Muscle of leg (tissue), 11 donors: Measurements from ENCODE around the gene SRRM5. TPM values are rescaled to one million over a fixed set of nuclear protein-coding genes. Genes with fewer than 3 reads are reported as not detected.

Source experiments
- DNase-seq: peaks from one replicate; pipeline ENCODE4 v3.0.0; 2013
- H3K27ac ChIP-seq: one replicate; pipeline ENCODE4 v1.5.1; 2013; ENCODE audit warnings: mild to moderate bottlenecking, low read length, control low read depth
- H3K27me3 ChIP-seq: one replicate; pipeline ENCODE4 v1.6.1; 2013; ENCODE audit warnings: low read length; ENCODE audit not compliant: control insufficient read depth, insufficient read depth
- H3K36me3 ChIP-seq: one replicate; pipeline ENCODE4 v1.6.1; 2013; ENCODE audit warnings: low read length; ENCODE audit not compliant: control insufficient read depth, insufficient read depth
- H3K4me1 ChIP-seq: one replicate; pipeline ENCODE4 v1.6.1; 2013; ENCODE audit warnings: low read length; ENCODE audit not compliant: control insufficient read depth, insufficient read depth
- H3K4me3 ChIP-seq: one replicate; pipeline ENCODE4 v1.5.1; 2013; ENCODE audit warnings: low read length, control low read depth
- H3K9me3 ChIP-seq: replicated peaks from 2 replicates; pipeline ENCODE4 v1.6.1; 2013; ENCODE audit warnings: low read depth, low read length; ENCODE audit not compliant: control insufficient read depth
- WGBS: methylation state at CpG from one replicate; pipeline ENCODE4 v1.1.5; 2013; ENCODE audit warnings: missing lambda C conversion rate; ENCODE audit not compliant: insufficient coverage; 5-methylcytosine and 5-hydroxymethylcytosine counted together
- polyA plus RNA-seq, 8 donors: library from polyadenylated mRNA; unstranded; fragments of 120-200 nt; gene quantifications; one replicate each; pipeline versions ENCODE4 v1.2.1 to v1.2.3, GENCODE V29; 2013; ENCODE audit warnings: inconsistent platforms in 1 of 8, low replicate concordance in 1 of 8; ENCODE audit not compliant: insufficient read length in 8 of 8, insufficient read depth in 1 of 8
- total RNA-seq: library from RNA; stranded (reverse); fragments of 120-200 nt; gene quantifications from one replicate; pipeline ENCODE4 v1.2.4, GENCODE V29; 2013

The SRRM5 gene
- total and polyA plus RNA-seq, 9 donors = 0.17 to 0.57 (median 0.40) TPM

GRCh38 chr19:43638214-43638994, 26.5 kb downstream of the SRRM5 start:
- H3K4me3 ChIP-seq = no peak overlapping the region
- peaks cover 33% of the 10 kb centered on the region for H3K27me3 ChIP-seq
- no peak for DNase-seq
- WGBS = 40% methylated on average over 2 of the region's 13 CpGs
- H3K27ac ChIP-seq = no peak overlapping the region
- no peaks in the 10 kb centered on the region for H3K9me3 ChIP-seq
- H3K4me1 ChIP-seq = peaks cover 25% of the 10 kb centered on the region
- H3K36me3 ChIP-seq = no peaks in the 10 kb centered on the region

GRCh38 chr19:43638995-43639518, 27.2 kb downstream of the SRRM5 start:
- Histone ChIP-seq H3K4me3 (peak overlapping the region; percentile 34), H3K36me3 (no peaks in the 10 kb centered on the region), H3K4me1 (peaks cover 25% of the 10 kb centered on the region), H3K27me3 (peaks cover 33% of the 10 kb centered on the region), H3K9me3 (no peaks in the 10 kb centered on the region), H3K27ac (no peak overlapping the region)
- WGBS = 6% methylated on average over 11 of the region's 18 CpGs
- DNase-seq = no peak

GRCh38 chr19:43639519-43640423, 27.9 kb downstream of the SRRM5 start, which contains the start of gene CADM4:
Gene CADM4 (minus strand): TSS chr19:43639850. CDS start chr19:43639790, 60 bp downstream.
- Histone ChIP-seq H3K4me3 (peak within 1 kb of the TSS; percentile 49), H3K27me3 (peaks cover 32% of the 10 kb centered on the region), H3K27ac (no peak within 1 kb of the TSS), H3K4me1 (peaks cover 22% of the 10 kb centered on the region), H3K36me3 (no peaks in the 10 kb centered on the region), H3K9me3 (no peaks in the 10 kb centered on the region)
- under 1% methylated on average over 95 of the region's 110 CpGs for WGBS
- no peak for DNase-seq

- Histone ChIP-seq H3K27ac (no peak overlapping the region), H3K36me3 (no peaks in the 10 kb centered on the region), H3K27me3 (peaks cover 30% of the 10 kb centered on the region), H3K4me3 (peak overlapping the region; percentile 49), H3K4me1 (peaks cover 16% of the 10 kb centered on the region), H3K9me3 (no peaks in the 10 kb centered on the region)
- 4% methylated on average over 8 of the region's 9 CpGs for WGBS
- no peak for DNase-seq
Measured at GRCh38 chr19:43640424-43640757, 28.5 kb downstream of the SRRM5 start.

- peaks cover 3% of the 10 kb centered on the region for H3K9me3 ChIP-seq
- no peak overlapping the region for H3K4me3 ChIP-seq
- H3K4me1 ChIP-seq = peaks cover 13% of the 10 kb centered on the region
- no peak for DNase-seq
- peaks cover 28% of the 10 kb centered on the region for H3K27me3 ChIP-seq
- 60% methylated on average over 2 of the region's 2 CpGs for WGBS
- no peak overlapping the region for H3K27ac ChIP-seq
- no peaks in the 10 kb centered on the region for H3K36me3 ChIP-seq
Measured at GRCh38 chr19:43641333-43641732, 29.4 kb downstream of the SRRM5 start.

- 71% methylated on average over 2 of the region's 4 CpGs for WGBS
- no peak for DNase-seq
- Histone ChIP-seq H3K27ac (no peak overlapping the region), H3K36me3 (no peaks in the 10 kb centered on the region), H3K27me3 (peaks cover 28% of the 10 kb centered on the region), H3K4me1 (peaks cover 13% of the 10 kb centered on the region), H3K4me3 (no peak overlapping the region), H3K9me3 (peaks cover 5% of the 10 kb centered on the region)
Measured at GRCh38 chr19:43642531-43642930, 30.6 kb downstream of the SRRM5 start.

- peaks cover 13% of the 10 kb centered on the region for H3K4me1 ChIP-seq
- WGBS = no CpG with 5 or more reads among the region's 3 CpGs
- no peak overlapping the region for H3K27ac ChIP-seq
- H3K4me3 ChIP-seq = no peak overlapping the region
- DNase-seq = peak; percentile 44
- H3K36me3 ChIP-seq = no peaks in the 10 kb centered on the region
- peaks cover 5% of the 10 kb centered on the region for H3K9me3 ChIP-seq
- peaks cover 24% of the 10 kb centered on the region for H3K27me3 ChIP-seq
Measured at GRCh38 chr19:43643326-43643725, 31.4 kb downstream of the SRRM5 start.

GRCh38 chr19:43644181-43644580, 32.3 kb downstream of the SRRM5 start:
- Histone ChIP-seq H3K27ac (no peak overlapping the region), H3K9me3 (peaks cover 5% of the 10 kb centered on the region), H3K4me3 (no peak overlapping the region), H3K27me3 (peaks cover 15% of the 10 kb centered on the region), H3K36me3 (no peaks in the 10 kb centered on the region), H3K4me1 (peaks cover 10% of the 10 kb centered on the region)
- WGBS = 75% methylated on average over 5 of the region's 13 CpGs
- no peak for DNase-seq

- H3K9me3 ChIP-seq = peaks cover 5% of the 10 kb centered on the region
- no peak overlapping the region for H3K4me3 ChIP-seq
- peaks cover 3% of the 10 kb centered on the region for H3K36me3 ChIP-seq
- no peak for DNase-seq
- H3K27me3 ChIP-seq = no peaks in the 10 kb centered on the region
- no peak overlapping the region for H3K27ac ChIP-seq
- WGBS = 100% methylated on average over 4 of the region's 6 CpGs
- peaks cover 3% of the 10 kb centered on the region for H3K4me1 ChIP-seq
Measured at GRCh38 chr19:43648633-43649032, 36.7 kb downstream of the SRRM5 start.

GRCh38 chr19:43649514-43649913, 37.6 kb downstream of the SRRM5 start:
- no peak for DNase-seq
- H3K4me3 ChIP-seq = no peak overlapping the region
- WGBS = no CpG with 5 or more reads among the region's 2 CpGs
- peaks cover 3% of the 10 kb centered on the region for H3K4me1 ChIP-seq
- no peaks in the 10 kb centered on the region for H3K27me3 ChIP-seq
- no peak overlapping the region for H3K27ac ChIP-seq
- H3K36me3 ChIP-seq = peaks cover 3% of the 10 kb centered on the region
- H3K9me3 ChIP-seq = peaks cover 5% of the 10 kb centered on the region
